ENCODE results near the gene COL5A1. TPM values are rescaled to one million over a fixed set of nuclear protein-coding genes. Genes with fewer than 3 reads are reported as not detected.

COL5A1 gene
- total RNA-seq, 6 donors from 2014 or later: 7.5 to 75.4 (median 27.4) TPM

DNA sequence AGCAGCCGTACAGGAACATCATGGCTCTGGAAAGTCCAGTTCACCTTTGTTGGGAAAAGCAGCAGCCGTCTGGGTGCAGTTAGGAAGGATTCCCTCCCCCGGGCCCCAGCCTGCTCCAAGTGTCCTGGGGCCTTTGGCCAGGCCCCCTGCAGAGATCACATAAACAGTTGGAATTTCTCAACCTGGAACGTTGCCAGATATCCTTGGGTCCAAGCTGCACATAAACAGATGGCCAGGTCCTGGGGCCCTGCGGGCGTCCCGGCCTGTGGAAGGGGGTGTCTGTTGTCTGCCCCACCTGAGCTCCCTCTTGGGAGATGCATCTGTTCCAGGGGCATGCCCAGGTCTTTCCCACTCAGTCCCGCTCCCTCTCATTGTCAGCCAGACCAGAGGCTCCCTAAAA is 92.7 kb downstream of the COL5A1 start:
- Histone ChIP-seq H3K4me1 (peaks cover 10 to 25% (median 13%) of the 10 kb centered on the region in 4 donors), H3K9me3 (no peaks in the 10 kb centered on the region), H3K27me3 (no peaks in the 10 kb centered on the region), H3K36me3 (no peaks in the 10 kb centered on the region), H3K4me3 (no peak overlapping the region), H3K27ac (peak overlapping the region in 1 of 4 donors; percentile 35)
- TF ChIP-seq POLR2AphosphoS5 (IDR thresholded peaks at IDR 0.05) (no peak), EP300 (IDR thresholded peaks at IDR 0.05) (no peak), POLR2A (IDR thresholded peaks at IDR 0.05) (no peak)
- TF ChIP-seq, protein P1, sequence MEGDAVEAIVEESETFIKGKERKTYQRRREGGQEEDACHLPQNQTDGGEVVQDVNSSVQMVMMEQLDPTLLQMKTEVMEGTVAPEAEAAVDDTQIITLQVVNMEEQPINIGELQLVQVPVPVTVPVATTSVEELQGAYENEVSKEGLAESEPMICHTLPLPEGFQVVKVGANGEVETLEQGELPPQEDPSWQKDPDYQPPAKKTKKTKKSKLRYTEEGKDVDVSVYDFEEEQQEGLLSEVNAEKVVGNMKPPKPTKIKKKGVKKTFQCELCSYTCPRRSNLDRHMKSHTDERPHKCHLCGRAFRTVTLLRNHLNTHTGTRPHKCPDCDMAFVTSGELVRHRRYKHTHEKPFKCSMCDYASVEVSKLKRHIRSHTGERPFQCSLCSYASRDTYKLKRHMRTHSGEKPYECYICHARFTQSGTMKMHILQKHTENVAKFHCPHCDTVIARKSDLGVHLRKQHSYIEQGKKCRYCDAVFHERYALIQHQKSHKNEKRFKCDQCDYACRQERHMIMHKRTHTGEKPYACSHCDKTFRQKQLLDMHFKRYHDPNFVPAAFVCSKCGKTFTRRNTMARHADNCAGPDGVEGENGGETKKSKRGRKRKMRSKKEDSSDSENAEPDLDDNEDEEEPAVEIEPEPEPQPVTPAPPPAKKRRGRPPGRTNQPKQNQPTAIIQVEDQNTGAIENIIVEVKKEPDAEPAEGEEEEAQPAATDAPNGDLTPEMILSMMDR (IDR thresholded peaks at IDR 0.05): no peak
- DNase-seq (peak in 1 of 2 donors; percentile 54), ATAC-seq (ENCODE audit: low FRiP score in 2 of 2) (no peak)
- 67 to 79% methylated on average over 2 to 8 of the region's 8 CpGs for WGBS, 2 donors

DNA sequence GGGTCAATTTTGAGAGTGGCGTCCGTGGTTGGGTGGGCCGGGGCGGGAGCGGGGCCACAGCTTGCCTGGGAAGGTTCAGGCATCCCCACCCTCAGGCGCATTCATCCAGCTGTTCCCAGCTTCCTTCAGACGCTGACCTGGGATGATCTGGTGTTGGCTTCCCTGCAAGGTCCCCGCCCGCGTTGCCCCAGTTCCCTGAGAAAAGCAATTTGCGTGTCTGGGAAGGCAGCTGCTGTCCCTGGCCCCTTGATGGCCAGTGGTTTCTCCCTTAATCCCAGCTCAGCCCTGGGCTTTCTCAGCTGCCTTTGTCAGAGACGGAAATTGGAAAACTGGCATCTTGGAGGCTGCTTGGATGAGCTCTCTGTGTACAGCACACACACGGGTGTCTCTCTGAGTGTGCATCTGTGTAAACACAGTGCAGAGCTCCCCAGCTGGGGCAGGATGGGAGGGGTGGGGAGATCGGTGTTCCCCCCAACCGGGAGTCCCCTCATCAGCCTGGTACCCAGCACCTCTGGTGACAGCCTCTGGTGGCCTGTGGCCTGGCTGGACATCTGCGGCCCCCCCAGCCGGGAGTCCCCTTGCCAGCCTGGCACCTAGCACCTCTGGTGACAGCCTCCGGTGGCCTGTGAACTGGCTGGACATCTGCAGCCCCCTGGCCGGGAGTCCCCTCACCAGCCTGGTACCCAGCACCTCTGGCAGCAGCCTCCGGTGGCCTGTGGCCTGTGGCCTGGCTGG is 94.0 kb downstream of the COL5A1 start:
- Histone ChIP-seq H3K4me1 (peaks cover 10 to 25% (median 13%) of the 10 kb centered on the region in 4 donors), H3K27me3 (no peaks in the 10 kb centered on the region), H3K4me3 (no peak overlapping the region), H3K36me3 (no peaks in the 10 kb centered on the region), H3K27ac (peak overlapping the region; percentile 10 to 73 (median 20)), H3K9me3 (no peaks in the 10 kb centered on the region)
- peak in 1 of 2 donors; percentile 73 for ATAC-seq (ENCODE audit: low FRiP score in 2 of 2)
- peak; percentile 37 to 61 for DNase-seq
- TF ChIP-seq POLR2AphosphoS5 (IDR thresholded peaks at IDR 0.05) (peak in 1 of 2 donors; percentile 54), POLR2A (IDR thresholded peaks at IDR 0.05) (no peak), EP300 (IDR thresholded peaks at IDR 0.05) (no peak)
- TF ChIP-seq, protein P1 (IDR thresholded peaks at IDR 0.05): no peak
- 75 to 78% methylated on average over 18 to 20 of the region's 20 CpGs for WGBS, 2 donors

GRCh38 chr9:134736791-134737497 is 95.3 kb downstream of the COL5A1 start:
- Histone ChIP-seq H3K36me3 (no peaks in the 10 kb centered on the region), H3K9me3 (no peaks in the 10 kb centered on the region), H3K4me3 (no peak overlapping the region), H3K27me3 (no peaks in the 10 kb centered on the region), H3K4me1 (peaks cover 10 to 25% (median 13%) of the 10 kb centered on the region in 4 donors), H3K27ac (no peak overlapping the region)
- WGBS, 2 donors: 60 to 80% methylated on average over 1 to 18 of the region's 18 CpGs
- ATAC-seq (ENCODE audit: low FRiP score in 2 of 2): no peak
- TF ChIP-seq POLR2AphosphoS5 (IDR thresholded peaks at IDR 0.05): no peak
- TF ChIP-seq, protein P1 (IDR thresholded peaks at IDR 0.05): no peak
- no peak for TF ChIP-seq POLR2A (IDR thresholded peaks at IDR 0.05)
- TF ChIP-seq EP300 (IDR thresholded peaks at IDR 0.05): no peak
- DNase-seq: no peak

- H3K4me3 ChIP-seq: no peak overlapping the region
- 87 to 88% methylated on average over 20 to 26 of the region's 26 CpGs for WGBS, 2 donors
- H3K9me3 ChIP-seq: no peaks in the 10 kb centered on the region
- no peak for TF ChIP-seq EP300 (IDR thresholded peaks at IDR 0.05)
- no peak for TF ChIP-seq POLR2AphosphoS5 (IDR thresholded peaks at IDR 0.05)
- TF ChIP-seq, protein P1 (IDR thresholded peaks at IDR 0.05): no peak
- no peak for TF ChIP-seq POLR2A (IDR thresholded peaks at IDR 0.05)
- ATAC-seq (ENCODE audit: low FRiP score in 2 of 2): no peak
- H3K27me3 ChIP-seq: no peaks in the 10 kb centered on the region
- peaks cover 8 to 17% (median 12%) of the 10 kb centered on the region in 4 donors for H3K4me1 ChIP-seq
- no peak for DNase-seq
- H3K36me3 ChIP-seq: no peaks in the 10 kb centered on the region
- H3K27ac ChIP-seq: no peak overlapping the region
Measured at GRCh38 chr9:134737842-134738580, 96.4 kb downstream of the COL5A1 start.

Data from upper lobe of left lung (tissue), 6 donors.